GM06990 (cell line): Measurements from ENCODE around the gene FAN1.

Experiments
- DNase-seq: peaks from one replicate; pipeline ENCODE4 v3.0.0-alpha.2; 2011; ENCODE audit not compliant: insufficient read length; ENCODE audit errors: extremely low read depth
- H3K27me3 ChIP-seq: replicated peaks from 2 replicates; pipeline ENCODE4 v1.6.0; 2011; ENCODE audit warnings: low read length; ENCODE audit not compliant: control insufficient read depth, insufficient read depth
- H3K36me3 ChIP-seq: 2 replicates; pipeline ENCODE4 v1.5.1; 2011; ENCODE audit warnings: low read length; ENCODE audit not compliant: control insufficient read depth, insufficient read depth
- H3K4me3 ChIP-seq: replicated peaks from 2 replicates; pipeline ENCODE4 v1.5.1; 2011; ENCODE audit warnings: low read depth, mild to moderate bottlenecking, control low read depth, low read length
- CTCF ChIP-seq: IDR thresholded peaks from 2 replicates; pipeline ENCODE4 v1.5.1; 2011; ENCODE audit warnings: low read length, control low read depth, mild to moderate bottlenecking, inconsistent platforms; ENCODE audit not compliant: insufficient read depth, poor library complexity, severe bottlenecking

Gene FAN1

DNA sequence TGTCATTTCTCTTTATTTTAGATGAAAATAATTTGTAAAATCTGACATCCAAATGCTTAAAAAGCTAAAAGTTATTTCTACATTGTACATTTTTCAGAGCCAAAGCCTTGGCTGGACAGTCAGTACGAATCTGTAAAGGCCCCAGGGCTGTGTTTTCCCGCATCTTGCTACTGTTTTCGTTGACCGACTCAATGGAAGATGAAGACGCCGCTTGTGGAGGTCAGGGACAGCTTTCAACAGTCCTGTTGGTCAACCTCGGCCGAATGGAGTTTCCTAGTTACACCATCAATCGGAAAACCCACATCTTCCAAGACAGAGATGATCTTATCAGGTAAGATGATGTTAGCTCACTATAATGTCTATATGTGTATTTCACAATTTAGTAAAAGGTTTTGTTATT lies 10.0 kb downstream of the FAN1 start:
- DNase-seq: no peak
- no peak for TF ChIP-seq CTCF
- H3K36me3 ChIP-seq: peaks cover 15% of the 10 kb centered on the region
- H3K27me3 ChIP-seq: no peaks in the 10 kb centered on the region
- no peak overlapping the region for H3K4me3 ChIP-seq

DNA sequence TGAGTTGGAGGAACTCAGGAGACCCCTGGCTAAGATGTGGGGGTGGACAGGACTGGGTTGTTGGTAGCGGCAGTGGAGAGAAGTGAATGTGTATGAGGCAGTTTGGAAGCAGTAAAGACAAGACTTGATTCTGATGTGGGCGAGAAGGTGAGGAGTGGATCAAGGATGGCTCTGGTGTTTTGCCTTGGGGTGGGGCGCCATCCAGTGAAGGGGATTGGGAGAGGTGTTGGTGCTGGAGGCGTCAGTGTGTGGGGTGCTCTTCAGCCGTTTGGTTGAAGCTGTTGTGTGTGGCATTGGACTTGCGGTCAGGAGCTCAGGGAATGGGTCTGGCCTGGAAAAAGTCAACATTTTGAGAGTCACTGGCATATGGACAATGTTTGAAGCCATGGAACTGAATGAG lies 13.3 kb downstream of the FAN1 start:
- no peak for TF ChIP-seq CTCF
- H3K4me3 ChIP-seq: no peak overlapping the region
- peaks cover 16% of the 10 kb centered on the region for H3K36me3 ChIP-seq
- no peak for DNase-seq
- no peaks in the 10 kb centered on the region for H3K27me3 ChIP-seq

DNA sequence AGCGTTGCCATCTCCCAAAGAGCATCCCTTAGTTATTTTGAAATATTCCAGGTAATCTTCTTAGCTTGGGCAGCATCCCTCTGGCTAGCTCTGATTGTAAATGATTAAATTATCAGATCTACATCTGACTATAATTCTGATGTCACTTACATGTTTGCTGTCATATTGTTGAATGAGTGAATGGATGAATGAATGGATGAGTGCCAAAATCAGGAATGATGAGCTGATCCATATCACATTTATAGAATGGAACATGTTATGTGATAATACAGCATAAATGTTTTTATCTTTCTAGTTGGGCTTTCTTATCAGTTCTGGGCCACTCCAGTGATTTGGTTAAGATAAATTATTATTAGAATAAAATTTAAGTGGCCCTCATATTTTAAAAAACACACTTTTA lies 14.0 kb downstream of the FAN1 start:
- Histone ChIP-seq H3K36me3 (peaks cover 18% of the 10 kb centered on the region), H3K27me3 (no peaks in the 10 kb centered on the region), H3K4me3 (no peak overlapping the region)
- TF ChIP-seq CTCF: no peak
- no peak for DNase-seq

DNA sequence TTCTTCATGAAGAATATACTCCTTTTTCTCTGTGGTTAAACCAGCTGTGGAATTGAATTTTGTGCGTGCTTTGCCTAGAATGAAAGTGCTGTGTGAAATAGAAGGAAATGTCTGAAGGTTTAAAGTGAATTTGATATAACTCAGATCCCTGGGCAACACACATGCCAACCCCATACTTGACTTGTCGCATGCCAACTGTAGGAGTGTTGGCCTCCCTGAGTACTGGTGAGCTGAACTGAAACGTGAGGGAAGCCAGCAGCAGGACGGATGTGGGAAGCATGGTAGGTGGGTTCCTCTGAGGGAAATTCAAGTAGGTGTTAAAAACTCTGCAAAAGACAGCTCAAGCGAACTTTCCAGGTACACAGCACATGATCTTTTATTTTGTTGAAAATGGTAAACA lies 14.7 kb downstream of the FAN1 start:
- DNase-seq: no peak
- Histone ChIP-seq H3K4me3 (no peak overlapping the region), H3K36me3 (peaks cover 17% of the 10 kb centered on the region), H3K27me3 (no peaks in the 10 kb centered on the region)
- TF ChIP-seq CTCF: no peak

GRCh38 chr15:30919877-30920550 lies 16.3 kb downstream of the FAN1 start:
- H3K36me3 ChIP-seq: peaks cover 15% of the 10 kb centered on the region
- TF ChIP-seq CTCF: no peak
- H3K4me3 ChIP-seq: no peak overlapping the region
- no peak for DNase-seq
- no peaks in the 10 kb centered on the region for H3K27me3 ChIP-seq

DNA sequence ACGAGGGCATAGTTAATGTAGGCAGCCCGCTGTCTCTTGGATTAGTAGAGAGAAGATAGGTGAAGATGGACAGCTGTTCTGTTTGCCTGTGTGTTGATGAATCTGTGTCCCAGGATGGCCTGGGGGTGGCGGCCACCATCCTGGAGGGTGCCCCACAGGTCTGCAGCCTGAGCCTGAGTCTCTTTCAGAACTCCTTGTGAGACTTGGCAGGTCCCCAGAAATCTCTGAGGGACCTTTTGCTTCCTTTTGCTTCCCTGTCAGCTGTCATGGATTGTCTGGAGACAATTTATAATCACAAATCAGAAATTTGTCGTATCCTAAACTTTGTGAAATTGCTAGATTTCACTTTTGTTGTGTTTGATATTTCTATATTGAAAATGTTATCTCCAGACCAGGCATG lies 17.4 kb downstream of the FAN1 start:
- Histone ChIP-seq H3K36me3 (peaks cover 17% of the 10 kb centered on the region), H3K27me3 (no peaks in the 10 kb centered on the region), H3K4me3 (no peak overlapping the region)
- no peak for DNase-seq
- TF ChIP-seq CTCF: no peak
